GM12875 (cell line): ENCODE results near the gene KYAT1.
A peak's percentile ranks its signal among the peaks of the same experiment; 100 is the strongest.

Experiments
- H3K4me3 ChIP-seq: one replicate; pipeline ENCODE4 v1.5.1; 2011; ENCODE audit warnings: low read depth, low read length, control low read depth
- TF ChIP-seq, protein P1 (sequence below): IDR thresholded peaks from 2 replicates; pipeline ENCODE4 v1.5.1; 2011; ENCODE audit warnings: low read depth, mild to moderate bottlenecking, control low read depth, inconsistent platforms, low read length, moderate library complexity, borderline replicate concordance; ENCODE audit not compliant: insufficient read depth

The KYAT1 gene

DNA sequence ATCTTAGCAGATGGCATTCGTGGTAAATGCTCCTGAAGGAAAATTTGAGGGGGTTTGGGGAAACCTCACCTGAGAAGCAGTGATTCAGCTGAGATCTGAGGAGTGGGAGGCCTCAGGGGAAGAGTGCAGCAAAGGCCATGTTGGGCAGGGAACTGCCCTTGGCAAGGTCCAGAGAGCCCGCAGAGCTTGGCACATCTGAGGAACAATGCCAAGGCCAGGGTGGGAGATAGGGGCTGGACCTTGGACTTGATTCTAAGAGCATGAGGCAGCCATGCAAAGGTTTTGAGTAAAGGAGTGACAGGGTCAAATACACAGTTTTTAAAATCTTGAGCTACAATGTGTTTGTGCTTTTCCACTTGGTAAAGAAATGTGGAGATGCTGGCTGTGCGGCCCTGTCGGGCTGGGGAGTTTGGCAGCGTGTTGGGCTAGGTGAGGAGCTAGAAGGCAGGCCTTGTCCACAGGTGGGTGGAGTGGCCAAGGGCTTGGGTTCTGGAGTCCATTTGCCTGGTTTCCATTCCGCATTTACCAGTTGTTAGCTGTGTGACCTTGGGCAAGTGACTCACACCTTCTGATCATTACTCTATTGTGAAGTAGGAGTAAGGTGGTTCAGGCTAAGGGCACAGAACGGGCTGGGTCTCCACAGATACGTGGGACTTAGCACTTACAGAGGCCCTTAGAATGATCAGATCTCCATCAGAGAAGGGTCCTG, 88.6 kb downstream of the KYAT1 start:
- TF ChIP-seq, protein P1, sequence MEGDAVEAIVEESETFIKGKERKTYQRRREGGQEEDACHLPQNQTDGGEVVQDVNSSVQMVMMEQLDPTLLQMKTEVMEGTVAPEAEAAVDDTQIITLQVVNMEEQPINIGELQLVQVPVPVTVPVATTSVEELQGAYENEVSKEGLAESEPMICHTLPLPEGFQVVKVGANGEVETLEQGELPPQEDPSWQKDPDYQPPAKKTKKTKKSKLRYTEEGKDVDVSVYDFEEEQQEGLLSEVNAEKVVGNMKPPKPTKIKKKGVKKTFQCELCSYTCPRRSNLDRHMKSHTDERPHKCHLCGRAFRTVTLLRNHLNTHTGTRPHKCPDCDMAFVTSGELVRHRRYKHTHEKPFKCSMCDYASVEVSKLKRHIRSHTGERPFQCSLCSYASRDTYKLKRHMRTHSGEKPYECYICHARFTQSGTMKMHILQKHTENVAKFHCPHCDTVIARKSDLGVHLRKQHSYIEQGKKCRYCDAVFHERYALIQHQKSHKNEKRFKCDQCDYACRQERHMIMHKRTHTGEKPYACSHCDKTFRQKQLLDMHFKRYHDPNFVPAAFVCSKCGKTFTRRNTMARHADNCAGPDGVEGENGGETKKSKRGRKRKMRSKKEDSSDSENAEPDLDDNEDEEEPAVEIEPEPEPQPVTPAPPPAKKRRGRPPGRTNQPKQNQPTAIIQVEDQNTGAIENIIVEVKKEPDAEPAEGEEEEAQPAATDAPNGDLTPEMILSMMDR: no peak
- H3K4me3 ChIP-seq: no peak overlapping the region

DNA sequence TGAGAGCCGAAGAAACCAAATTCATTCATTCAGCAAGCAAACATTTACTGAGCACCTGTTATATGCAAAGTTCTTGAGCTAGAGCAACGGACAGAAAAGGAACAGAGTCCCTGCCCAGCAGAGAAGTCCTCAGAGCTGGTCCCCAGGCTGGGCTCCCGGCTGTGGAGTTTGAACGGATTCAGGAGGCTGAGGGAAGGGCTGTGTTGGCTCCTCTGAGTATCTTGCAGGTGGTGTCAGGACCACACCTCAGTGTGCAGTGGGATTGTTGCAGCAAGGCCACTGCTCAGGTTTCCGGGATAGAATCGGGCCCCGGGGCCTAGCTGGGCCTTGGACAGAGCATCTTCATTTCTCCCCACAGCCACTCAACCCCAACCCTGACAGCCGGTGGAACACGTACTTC, 89.6 kb downstream of the KYAT1 start:
- TF ChIP-seq, protein P1: no peak
- H3K4me3 ChIP-seq: no peak overlapping the region

DNA sequence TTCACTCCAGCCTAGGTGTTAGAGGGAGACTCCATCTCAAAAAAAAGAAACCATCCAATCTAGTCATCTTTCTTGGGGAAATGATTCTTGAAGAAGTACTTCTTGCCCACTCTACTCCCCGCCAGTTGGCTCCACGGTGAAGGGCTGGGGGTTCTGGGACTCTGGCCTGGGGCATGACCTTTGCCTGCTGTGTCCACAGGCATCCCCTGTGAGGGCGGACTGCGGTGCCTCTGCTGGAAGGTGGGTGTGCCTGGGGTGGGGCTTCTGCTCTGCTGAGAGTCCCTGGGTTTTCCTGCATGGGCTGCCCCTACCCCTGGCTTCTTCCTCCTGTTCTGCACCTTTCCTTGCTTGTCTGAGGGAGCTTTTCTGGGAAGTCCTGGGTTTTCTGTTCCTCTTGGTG, 91.2 kb downstream of the KYAT1 start:
- no peak overlapping the region for H3K4me3 ChIP-seq
- TF ChIP-seq, protein P1: no peak

DNA sequence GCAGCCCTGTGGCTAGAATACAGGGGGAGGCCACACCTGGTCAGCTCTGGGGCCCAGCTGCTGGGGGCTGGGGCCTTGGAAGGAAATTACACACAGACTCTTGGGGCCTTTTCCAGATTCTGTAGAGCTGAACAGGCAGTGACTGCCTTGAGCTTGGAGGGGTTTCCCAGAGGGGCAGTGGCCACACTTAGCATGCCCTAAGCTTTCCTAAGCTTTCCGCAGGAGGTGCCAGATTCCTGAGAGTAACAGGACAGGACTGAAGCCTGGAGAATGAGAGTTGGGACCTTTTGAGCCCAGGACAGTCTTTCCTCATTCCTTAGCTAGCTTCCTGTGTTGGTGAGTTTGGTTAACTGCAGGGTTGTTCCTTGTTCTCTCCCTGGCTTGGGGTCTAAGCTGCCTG, 93.3 kb downstream of the KYAT1 start:
- TF ChIP-seq, protein P1: no peak
- no peak overlapping the region for H3K4me3 ChIP-seq

DNA sequence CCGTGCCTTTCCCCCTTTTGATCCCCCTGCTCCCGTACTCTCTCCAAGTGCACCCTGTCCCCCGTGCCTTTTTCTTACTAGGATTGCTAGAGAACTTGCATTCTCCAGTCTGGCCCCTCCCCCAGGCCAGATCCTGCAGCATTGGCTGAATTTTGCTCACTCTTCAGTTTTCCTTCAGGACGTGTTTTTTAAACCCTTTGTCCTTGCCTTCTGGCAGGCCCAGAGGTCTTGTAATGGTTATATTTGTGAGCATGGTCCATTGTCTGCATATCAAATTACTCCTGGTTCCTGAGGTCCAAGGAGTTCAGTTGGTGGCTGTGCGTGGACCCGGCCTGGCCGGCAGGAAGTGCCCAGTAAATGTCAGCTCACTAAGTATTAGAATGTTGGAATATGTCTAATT, 94.1 kb downstream of the KYAT1 start:
- H3K4me3 ChIP-seq: peak overlapping the region; percentile 99
- TF ChIP-seq, protein P1: no peak

DNA sequence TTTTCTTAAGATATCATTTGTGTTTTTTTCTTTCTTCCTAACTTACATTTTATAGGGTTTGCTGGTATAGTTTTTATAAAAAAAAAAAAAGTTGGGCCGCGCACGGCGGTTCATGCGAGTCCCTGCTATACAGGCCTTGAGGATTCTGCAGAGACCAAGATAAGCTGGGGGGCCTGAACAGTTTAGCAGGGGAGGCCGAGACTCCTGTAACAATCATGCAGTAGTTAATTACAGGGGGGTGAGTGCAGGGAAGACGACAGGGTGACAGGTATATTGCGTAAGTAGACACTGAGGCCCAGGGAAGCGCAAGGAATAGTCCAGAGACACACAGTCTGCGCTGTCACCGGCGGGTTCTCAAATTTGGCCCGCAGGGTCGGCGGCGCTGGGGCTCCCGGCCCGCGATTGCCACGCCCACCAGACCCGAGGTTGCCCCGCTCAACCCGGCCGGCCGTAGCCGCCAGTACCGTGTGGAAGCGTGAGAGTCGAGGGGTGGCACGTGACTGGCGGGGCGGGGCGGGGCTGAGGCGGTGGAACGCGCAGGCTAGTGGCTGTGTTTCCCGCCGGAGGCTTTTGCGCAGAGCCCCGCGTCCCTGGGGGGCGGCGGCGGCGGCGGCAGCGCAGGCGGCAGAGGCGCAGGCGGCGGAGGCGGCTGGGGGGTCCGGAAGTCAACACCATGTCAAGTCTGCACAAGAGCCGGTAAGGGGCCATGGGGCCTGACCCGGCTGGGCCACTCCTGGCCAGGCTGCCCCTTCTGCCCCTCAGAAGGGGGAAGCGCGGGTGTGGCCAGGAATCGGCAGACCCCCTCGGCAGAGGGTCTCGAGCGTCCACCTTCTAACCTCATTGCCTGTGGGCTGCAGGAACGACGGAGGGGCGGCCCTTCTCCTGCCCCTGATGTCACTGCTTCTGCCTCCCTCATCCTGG, 94.8 kb downstream of the KYAT1 start, which contains the start of gene TBC1D13:
Gene TBC1D13 (plus strand): TSS at position 573 of the 921 bp plus-strand sequence. CDS start 101 bp downstream, at position 674.
- H3K4me3 ChIP-seq: peak within 1 kb of the TSS; percentile 99
- TF ChIP-seq, protein P1: no peak
